OCI-LY3 (cell line): Measurements from ENCODE around the gene USP3.

Source experiments
- EZH2phosphoT487 ChIP-seq: fragments of 200-600 bp; shearing (Covaris generic); IDR thresholded peaks from 2 replicates; pipeline ENCODE4 v1.6.1; 2018; ENCODE audit warnings: antibody characterized with exemption, mixed run types, low read depth
- TF ChIP-seq, protein P1 (sequence below): fragments of 200-600, 300-600 bp; sonication (generic); IDR thresholded peaks from 2 replicates; pipeline ENCODE4 v1.5.1; 2014; ENCODE audit warnings: antibody characterized with exemption, low read length, low read depth

DNA sequence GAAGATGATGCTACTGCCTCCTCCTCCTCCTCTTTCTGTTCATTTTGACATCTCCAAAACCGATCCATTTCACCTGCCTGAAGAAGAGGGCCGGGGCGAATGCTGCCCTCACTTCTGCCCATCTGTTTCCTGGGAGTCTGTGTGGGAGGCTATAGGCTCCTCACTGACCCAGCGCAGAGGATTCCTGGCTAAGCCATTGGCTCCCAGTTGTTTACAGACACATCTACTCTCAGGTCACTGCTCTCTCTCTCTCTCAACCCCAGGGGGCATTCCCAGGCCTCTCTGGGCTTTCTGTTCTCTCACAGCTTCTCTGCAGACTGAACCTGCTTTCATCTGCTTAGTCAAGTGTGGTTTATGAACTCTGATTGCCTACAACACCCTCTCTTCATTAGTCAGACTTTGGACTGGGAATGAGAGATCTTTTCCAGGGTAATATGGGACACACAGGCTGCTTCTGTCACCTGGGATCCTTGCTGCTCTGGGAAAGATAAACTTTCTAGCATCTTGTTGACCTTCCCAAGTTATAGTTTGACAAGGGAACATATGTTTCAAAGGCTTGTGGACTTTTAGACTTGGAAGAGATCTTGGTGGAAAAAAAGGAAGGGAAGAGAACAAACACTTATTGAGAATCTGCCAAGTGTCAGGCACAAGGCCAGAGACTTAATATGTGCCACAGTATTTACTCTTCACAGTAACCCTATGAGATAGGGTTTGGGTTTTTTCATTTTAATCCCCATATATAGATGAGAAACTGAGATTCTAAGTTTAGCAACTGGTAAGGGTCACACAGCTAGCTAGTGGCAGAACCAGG lies 30.2 kb upstream of the USP3 start:
- TF ChIP-seq, protein P1, sequence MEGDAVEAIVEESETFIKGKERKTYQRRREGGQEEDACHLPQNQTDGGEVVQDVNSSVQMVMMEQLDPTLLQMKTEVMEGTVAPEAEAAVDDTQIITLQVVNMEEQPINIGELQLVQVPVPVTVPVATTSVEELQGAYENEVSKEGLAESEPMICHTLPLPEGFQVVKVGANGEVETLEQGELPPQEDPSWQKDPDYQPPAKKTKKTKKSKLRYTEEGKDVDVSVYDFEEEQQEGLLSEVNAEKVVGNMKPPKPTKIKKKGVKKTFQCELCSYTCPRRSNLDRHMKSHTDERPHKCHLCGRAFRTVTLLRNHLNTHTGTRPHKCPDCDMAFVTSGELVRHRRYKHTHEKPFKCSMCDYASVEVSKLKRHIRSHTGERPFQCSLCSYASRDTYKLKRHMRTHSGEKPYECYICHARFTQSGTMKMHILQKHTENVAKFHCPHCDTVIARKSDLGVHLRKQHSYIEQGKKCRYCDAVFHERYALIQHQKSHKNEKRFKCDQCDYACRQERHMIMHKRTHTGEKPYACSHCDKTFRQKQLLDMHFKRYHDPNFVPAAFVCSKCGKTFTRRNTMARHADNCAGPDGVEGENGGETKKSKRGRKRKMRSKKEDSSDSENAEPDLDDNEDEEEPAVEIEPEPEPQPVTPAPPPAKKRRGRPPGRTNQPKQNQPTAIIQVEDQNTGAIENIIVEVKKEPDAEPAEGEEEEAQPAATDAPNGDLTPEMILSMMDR, result peak; percentile 31
- TF ChIP-seq EZH2phosphoT487, result no peak
